Calu3 (cell line): Measurements from ENCODE around the gene COL18A1. TPM values are rescaled to one million over a fixed set of nuclear protein-coding genes. Genes with fewer than 3 reads are reported as not detected.

Experiments used
- BruUV-seq: library from RNA; stranded (reverse); fragments of 400-500 nt; replicated peaks from 2 replicates; lab custom pipeline; 2021; lab: Mats Ljungman, UMichigan
- CTCF ChIA-PET: fragments of 300-600 bp; sonication (Branson Sonifier 250); formaldehyde crosslinking; loops from one replicate; lab custom pipeline; 2022; ENCODE audit warnings: antibody characterized with exemption; lab: Charles Lee
- DNase-seq: peaks from one replicate; pipeline ENCODE4 v3.0.0; 2022
- H3K27ac Mint-ChIP-seq: one replicate; pipeline ENCODE4 v1.8.0; 2022; ENCODE audit warnings: mixed read lengths; ENCODE audit not compliant: unreplicated experiment
- H3K27me3 Mint-ChIP-seq: one replicate; pipeline ENCODE4 v1.8.0; 2022; ENCODE audit warnings: mixed read lengths; ENCODE audit not compliant: unreplicated experiment
- H3K36me3 Mint-ChIP-seq: one replicate; pipeline ENCODE4 v1.8.0; 2022; ENCODE audit warnings: mild to moderate bottlenecking, moderate library complexity, mixed read lengths; ENCODE audit not compliant: insufficient read depth, unreplicated experiment
- H3K4me1 Mint-ChIP-seq: one replicate; pipeline ENCODE4 v1.8.0; 2022; ENCODE audit warnings: mild to moderate bottlenecking, low read depth, mixed read lengths; ENCODE audit not compliant: unreplicated experiment
- H3K4me3 Mint-ChIP-seq: one replicate; pipeline ENCODE4 v1.8.0; 2022; ENCODE audit warnings: mild to moderate bottlenecking, low read depth, moderate library complexity, mixed read lengths; ENCODE audit not compliant: unreplicated experiment
- H3K9me3 Mint-ChIP-seq: one replicate; pipeline ENCODE4 v1.8.0; 2022; ENCODE audit warnings: low read depth, mixed read lengths; ENCODE audit not compliant: unreplicated experiment
- CTCF ChIP-seq: fragments of 200-600 bp; IDR thresholded peaks from one replicate; pipeline ENCODE4 v1.8.0; 2022; ENCODE audit warnings: antibody characterized with exemption; ENCODE audit not compliant: unreplicated experiment
- intact Hi-C: fragments of 100-400 bp; cut with micrococcal nuclease; formaldehyde crosslinking; loops from one replicate; pipeline ENCODE4 v1.10.0; 2022; ENCODE audit not compliant: unreplicated experiment
- total RNA-seq: library from RNA; stranded (reverse); gene quantifications from 2 replicates; pipeline ENCODE4 v1.2.3, GENCODE V29; 2022

The COL18A1 gene
- total RNA-seq, 1 experiment from 2014 or later = 82.9 TPM

- no peak for TF ChIP-seq CTCF
- H3K27ac Mint-ChIP-seq = no peak overlapping the region
- no peak overlapping the region for H3K4me3 Mint-ChIP-seq
- no peaks in the 10 kb centered on the region for H3K4me1 Mint-ChIP-seq
- no peak for DNase-seq
- H3K36me3 Mint-ChIP-seq = no peaks in the 10 kb centered on the region
- H3K27me3 Mint-ChIP-seq = peaks cover 21% of the 10 kb centered on the region
- H3K9me3 Mint-ChIP-seq = no peaks in the 10 kb centered on the region
- intact Hi-C loops = no loop called here
- CTCF ChIA-PET = interaction anchor here (0.7 to 1.6 kb wide), 4 partner anchors 30 to 103 kb away, joined by 3 to 7 read pairs (median 3); no protein-coding TSS in a partner anchor
- BruUV-seq = no TSS peak
Measured at GRCh38 chr21:45386728-45387371, 18.1 kb upstream of the COL18A1 start.

DNA sequence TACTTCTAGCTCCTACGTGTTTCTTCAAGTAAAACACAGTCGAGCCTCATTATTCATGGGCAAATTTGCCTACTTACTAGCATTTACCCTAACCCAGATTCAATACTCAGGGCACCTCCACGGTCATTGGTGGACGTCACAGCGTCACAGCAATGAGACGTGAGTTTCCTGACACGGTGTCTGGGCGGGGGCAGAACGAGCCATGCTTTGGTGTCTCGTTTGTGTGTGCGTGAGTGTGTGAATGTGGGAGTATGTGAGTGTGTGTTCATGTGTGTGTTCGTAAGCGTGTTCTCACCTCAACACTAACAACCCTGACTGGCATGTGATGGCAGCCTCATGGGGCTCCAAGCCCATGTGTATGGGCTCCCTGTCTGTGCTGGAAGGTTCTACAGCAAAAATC, 17.5 kb upstream of the COL18A1 start:
- Mint-ChIP-seq H3K27me3 (peaks cover 21% of the 10 kb centered on the region), H3K36me3 (no peaks in the 10 kb centered on the region), H3K9me3 (no peaks in the 10 kb centered on the region), H3K4me3 (no peak overlapping the region), H3K27ac (no peak overlapping the region), H3K4me1 (no peaks in the 10 kb centered on the region)
- CTCF ChIA-PET = no interaction called here
- BruUV-seq = no TSS peak
- intact Hi-C loops = no loop called here
- no peak for DNase-seq
- TF ChIP-seq CTCF = no peak

GRCh38 chr21:45388011-45388521, 16.9 kb upstream of the COL18A1 start:
- no peak for TF ChIP-seq CTCF
- Mint-ChIP-seq H3K27me3 (peaks cover 21% of the 10 kb centered on the region), H3K36me3 (no peaks in the 10 kb centered on the region), H3K27ac (no peak overlapping the region), H3K4me1 (no peaks in the 10 kb centered on the region), H3K4me3 (no peak overlapping the region), H3K9me3 (no peaks in the 10 kb centered on the region)
- BruUV-seq = no TSS peak
- intact Hi-C loops = no loop called here
- DNase-seq = no peak
- CTCF ChIA-PET = no interaction called here

DNA sequence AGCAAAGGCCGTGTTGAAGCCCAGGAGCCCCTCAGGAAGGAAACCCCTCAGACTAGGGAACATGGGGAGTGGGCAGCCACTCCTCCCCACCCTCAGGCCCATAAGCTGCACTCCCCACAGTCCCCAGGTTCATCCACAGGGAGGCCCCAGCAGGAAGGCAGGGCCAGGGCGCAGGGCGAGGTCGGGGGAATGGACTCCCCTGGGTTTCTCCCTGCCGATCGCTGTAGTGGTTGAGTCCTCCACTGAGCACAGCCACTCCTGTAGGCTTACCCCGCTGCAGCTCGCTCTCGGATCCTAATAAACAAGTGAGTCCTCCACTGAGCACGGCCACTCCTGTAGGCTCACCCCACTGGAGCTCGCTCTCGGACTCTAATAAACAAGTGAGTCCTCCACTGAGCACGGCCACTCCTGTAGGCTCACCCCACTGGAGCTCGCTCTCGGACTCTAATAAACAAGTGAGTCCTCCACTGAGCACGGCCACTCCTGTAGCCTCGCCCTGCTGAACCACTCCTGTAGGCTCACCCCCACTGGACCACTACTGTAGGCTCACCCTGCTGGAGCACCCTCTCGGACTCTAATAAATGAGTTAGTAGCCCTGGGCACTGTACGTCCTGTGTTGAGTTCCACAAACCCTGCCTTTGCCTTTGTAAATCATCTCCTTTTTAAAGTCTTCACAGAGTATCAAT, 16.2 kb upstream of the COL18A1 start:
- intact Hi-C loops = no loop called here
- H3K36me3 Mint-ChIP-seq = no peaks in the 10 kb centered on the region
- CTCF ChIA-PET = no interaction called here
- H3K4me3 Mint-ChIP-seq = no peak overlapping the region
- TF ChIP-seq CTCF = no peak
- H3K27me3 Mint-ChIP-seq = peaks cover 21% of the 10 kb centered on the region
- H3K27ac Mint-ChIP-seq = no peak overlapping the region
- no peak for DNase-seq
- no TSS peak for BruUV-seq
- no peaks in the 10 kb centered on the region for H3K9me3 Mint-ChIP-seq
- H3K4me1 Mint-ChIP-seq = no peaks in the 10 kb centered on the region
